ENCODE data around the gene PPIE.

PPIE gene

GRCh38 chr1:39720094-39720999 lies 18.3 kb upstream of the PPIE start:
- TF ChIP-seq CTCF (conservative IDR thresholded peaks at IDR 0.05), result peak; percentile 83
- TF ChIP-seq ZFX (IDR thresholded peaks at IDR 0.05), result no peak
- H3K27ac ChIP-seq, result no peak overlapping the region

GRCh38 chr1:39721664-39722063 lies 17.0 kb upstream of the PPIE start:
- no peak overlapping the region for H3K27ac ChIP-seq
- TF ChIP-seq ZFX (IDR thresholded peaks at IDR 0.05) (no peak), CTCF (conservative IDR thresholded peaks at IDR 0.05) (no peak)

- H3K27ac ChIP-seq, result no peak overlapping the region
- TF ChIP-seq ZFX (IDR thresholded peaks at IDR 0.05), result no peak
- TF ChIP-seq CTCF (conservative IDR thresholded peaks at IDR 0.05), result no peak
Observed at GRCh38 chr1:39722495-39722894, 16.2 kb upstream of the PPIE start.

- TF ChIP-seq ZFX (IDR thresholded peaks at IDR 0.05) (no peak), CTCF (conservative IDR thresholded peaks at IDR 0.05) (no peak)
- H3K27ac ChIP-seq, result no peak overlapping the region
Observed at GRCh38 chr1:39726600-39726999, 12.1 kb upstream of the PPIE start.

- H3K27ac ChIP-seq, result no peak overlapping the region
- no peak for TF ChIP-seq ZFX (IDR thresholded peaks at IDR 0.05)
- no peak for TF ChIP-seq CTCF (conservative IDR thresholded peaks at IDR 0.05)
Observed at GRCh38 chr1:39727221-39727931, 11.3 kb upstream of the PPIE start.

- no peak overlapping the region for H3K27ac ChIP-seq
- no peak for TF ChIP-seq CTCF (conservative IDR thresholded peaks at IDR 0.05)
- TF ChIP-seq ZFX (IDR thresholded peaks at IDR 0.05), result no peak
Observed at GRCh38 chr1:39727932-39728317, 10.8 kb upstream of the PPIE start.

GRCh38 chr1:39729030-39729429 lies 9.7 kb upstream of the PPIE start:
- TF ChIP-seq CTCF (conservative IDR thresholded peaks at IDR 0.05) (no peak), ZFX (IDR thresholded peaks at IDR 0.05) (no peak)
- no peak overlapping the region for H3K27ac ChIP-seq

Measured in C4-2B (cell line).